ENCODE data around the gene ANKRD29.

ANKRD29 gene

DNA sequence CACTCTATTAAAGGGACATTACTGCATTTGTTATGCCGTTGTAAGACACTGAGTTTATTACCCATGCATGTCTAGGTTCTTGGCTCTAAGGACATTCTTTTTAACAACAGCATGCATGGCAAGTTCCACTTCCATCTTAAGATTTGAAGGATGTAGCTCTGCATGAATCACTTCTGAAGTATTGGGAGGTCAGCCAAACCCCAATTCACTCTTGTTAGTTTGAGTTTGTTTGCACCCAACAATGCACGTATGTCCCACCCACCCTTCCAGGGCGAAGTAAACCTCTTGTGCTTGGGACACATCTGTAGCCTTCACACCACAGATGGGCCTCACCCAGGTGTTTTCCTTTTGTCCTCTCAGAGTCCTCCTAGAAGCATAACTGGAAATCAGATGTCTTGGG lies 21.0 kb upstream of the ANKRD29 start:
- DNase-seq, result no peak

DNA sequence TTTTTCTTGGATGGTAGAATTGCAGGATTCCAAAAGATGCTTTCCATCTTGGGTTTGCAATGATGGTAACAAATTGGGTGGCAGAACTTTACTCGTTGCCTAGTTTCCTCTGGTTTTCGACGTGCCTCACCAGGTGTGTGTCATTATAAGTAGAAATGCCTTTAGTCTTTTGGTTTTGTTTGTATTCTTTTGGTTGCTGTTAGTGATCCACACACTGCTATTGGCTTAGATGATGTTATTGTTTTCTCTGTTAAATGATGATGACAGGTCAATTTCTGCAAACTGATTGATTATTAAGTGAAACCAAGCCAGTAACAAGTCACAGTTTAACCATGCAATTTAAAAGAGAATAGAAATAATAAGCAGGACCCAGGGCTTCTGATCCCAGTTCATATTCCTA lies 20.4 kb upstream of the ANKRD29 start:
- DNase-seq, result no peak

DNA sequence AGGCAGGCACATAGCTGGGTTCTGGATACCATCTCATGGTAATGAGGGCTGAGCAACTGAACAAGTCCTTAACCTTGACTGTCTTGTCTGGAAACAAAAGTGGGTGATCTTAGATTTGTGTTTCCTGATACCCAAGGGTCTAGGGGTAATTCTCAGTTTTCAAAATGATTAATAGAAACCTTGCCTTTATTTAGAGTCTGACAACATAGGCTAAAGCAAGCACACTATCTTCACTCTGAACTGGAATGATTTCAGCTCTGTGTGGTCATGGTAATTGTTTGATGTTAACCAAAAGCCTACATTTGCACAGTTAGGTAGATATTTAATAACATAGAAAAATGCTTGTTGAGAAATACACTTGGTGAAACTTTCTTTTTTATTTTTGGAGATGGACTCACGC lies 19.8 kb upstream of the ANKRD29 start:
- no peak for DNase-seq

DNA sequence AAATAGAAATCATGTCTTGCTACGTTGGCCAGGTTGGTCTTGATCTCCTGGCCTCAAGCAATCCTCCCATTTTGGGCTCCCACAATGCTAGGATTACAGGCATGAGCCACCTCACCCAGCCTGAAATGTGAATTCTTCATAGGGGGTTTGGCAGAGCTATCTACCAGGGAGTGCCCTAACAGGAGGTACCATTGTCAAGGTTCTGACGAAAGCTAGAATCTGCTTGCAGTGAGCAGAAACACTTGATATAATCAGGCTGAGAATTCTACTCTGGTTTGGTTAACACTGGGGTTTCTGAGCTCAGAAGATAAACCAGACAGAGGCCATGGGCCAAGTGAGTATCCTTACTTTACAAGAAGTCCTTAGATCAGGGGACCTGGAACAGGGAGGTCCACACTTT lies 19.3 kb upstream of the ANKRD29 start:
- no peak for DNase-seq

GRCh38 chr18:23675896-23676295 lies 13.2 kb upstream of the ANKRD29 start:
- no peak for DNase-seq

DNA sequence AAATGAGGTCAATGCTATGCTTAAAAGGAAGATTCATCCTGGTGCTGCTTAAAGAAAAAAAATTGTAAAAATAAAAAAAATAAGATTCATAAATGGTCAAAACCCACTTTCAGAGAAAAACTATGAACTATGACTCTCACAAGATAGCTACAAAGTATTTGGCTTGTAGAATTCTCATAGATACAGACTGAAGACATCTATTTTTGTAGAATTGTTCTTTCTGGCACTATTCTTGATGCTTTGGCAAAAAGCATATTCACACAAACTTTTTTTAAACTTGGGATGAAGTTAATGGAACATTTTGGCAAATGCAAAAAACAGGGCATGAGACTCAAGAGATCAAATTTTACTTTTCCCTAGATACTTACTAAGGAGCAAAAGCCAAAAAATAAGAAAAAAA lies 12.5 kb upstream of the ANKRD29 start:
- DNase-seq, result no peak

DNA sequence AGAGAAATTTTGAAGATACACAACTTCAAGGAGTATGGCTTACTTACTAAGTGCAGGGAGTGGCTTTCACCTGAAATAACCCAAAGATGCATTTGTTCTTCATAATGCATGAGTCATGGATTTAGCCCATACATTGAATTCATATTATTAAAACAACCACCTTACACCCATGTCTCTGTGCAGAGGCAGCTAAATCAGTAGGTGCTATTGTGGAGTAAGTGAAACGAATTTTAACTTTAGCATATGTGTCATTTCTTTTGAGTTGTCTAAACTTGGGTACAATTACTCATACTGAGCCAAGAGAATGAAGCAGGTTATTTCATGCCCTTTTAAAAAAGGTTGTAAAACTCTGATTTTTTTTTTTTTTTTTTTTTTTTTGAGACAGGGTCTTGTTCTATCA lies 11.0 kb upstream of the ANKRD29 start:
- DNase-seq, result no peak

GRCh38 chr18:23671564-23671963 lies 8.9 kb upstream of the ANKRD29 start:
- no peak for DNase-seq

- DNase-seq, result no peak
These were observed 7.2 kb upstream of the ANKRD29 start for GRCh38 chr18:23669804-23670405.

DNA sequence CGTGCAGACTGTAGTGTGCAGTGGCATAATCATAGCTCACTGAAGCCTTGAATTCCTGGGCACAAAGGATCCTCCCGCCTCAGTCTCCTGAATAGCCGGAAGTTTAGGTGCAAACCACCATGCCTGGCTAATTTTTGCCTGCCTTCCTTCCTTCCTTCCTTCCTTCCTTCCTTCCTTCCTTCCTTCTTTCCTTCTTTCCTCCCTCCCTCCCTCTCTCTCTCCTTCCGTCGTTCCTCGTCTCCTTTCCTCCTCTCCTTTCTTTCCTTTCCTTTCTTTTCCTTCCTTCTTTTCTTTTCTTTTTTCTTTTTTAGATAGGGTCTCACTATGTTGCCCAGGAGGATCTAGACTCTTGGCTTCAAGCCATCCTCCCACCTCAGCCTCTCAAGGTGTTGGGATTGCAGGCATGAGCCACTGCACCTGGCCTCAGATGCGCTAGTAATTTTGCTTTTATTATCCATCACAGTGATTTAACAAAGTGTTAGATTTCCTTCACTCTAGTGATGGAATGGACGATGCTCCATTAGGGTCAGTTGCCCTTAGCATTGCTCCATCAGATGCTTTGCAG lies 6.6 kb upstream of the ANKRD29 start:
- DNase-seq, result no peak

- DNase-seq, result no peak
These were observed 6.0 kb upstream of the ANKRD29 start for GRCh38 chr18:23668731-23669130.

- DNase-seq, result no peak
These were observed 4.4 kb upstream of the ANKRD29 start for GRCh38 chr18:23667114-23667513.

GRCh38 chr18:23664674-23665073 lies 2.0 kb upstream of the ANKRD29 start:
- DNase-seq, result no peak

DNA sequence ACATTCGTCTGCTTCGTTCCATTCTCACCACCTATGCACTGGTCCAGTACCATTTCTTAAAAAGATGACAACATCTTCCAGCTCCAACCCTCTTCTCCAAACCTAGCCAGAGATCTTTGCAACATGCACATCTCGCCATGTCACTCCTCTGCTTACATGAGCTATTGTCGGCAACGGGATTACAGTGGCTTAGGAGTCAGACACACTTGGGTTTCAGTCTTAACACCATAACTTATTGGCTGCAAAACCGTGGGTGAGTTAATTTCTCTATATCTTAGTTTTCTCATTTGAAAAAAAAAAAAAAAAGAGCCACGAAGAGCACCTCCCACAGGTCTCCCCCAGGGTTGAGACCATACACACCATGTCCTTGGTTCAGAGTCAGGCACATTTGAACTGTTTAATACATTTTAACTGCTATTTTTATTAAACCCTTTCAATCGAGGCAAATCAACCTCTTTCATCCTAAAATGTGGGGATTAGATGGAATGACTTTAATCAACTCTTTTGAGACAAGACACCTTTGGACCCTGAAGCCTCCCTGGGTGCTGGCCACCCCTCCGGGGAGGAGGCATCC lies 889 bp downstream of the ANKRD29 start:
- no peak for DNase-seq

DNA sequence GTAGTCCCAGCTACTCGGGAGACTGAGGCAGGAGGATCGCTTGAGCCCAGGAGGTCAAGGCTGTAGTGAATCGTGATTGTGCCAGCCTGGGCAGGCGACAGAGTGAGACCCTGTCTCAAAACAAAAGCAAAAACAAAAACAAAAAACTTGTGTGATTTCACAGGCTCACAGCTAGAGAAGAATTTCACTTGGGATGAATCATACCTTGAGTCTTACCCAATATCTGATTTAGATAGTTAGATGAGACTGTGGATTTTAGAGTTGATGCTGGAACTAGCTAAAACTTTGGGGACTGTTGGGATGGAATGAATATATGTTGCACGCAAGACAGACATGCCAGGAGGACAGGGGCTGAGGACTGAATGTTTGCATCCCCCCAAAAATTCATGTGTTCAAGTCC lies 4.4 kb downstream of the ANKRD29 start:
- no peak for DNase-seq

GRCh38 chr18:23652232-23652631 lies 10.5 kb downstream of the ANKRD29 start:
- DNase-seq, result no peak

GRCh38 chr18:23650968-23651927 lies 11.5 kb downstream of the ANKRD29 start:
- DNase-seq, result no peak

DNA sequence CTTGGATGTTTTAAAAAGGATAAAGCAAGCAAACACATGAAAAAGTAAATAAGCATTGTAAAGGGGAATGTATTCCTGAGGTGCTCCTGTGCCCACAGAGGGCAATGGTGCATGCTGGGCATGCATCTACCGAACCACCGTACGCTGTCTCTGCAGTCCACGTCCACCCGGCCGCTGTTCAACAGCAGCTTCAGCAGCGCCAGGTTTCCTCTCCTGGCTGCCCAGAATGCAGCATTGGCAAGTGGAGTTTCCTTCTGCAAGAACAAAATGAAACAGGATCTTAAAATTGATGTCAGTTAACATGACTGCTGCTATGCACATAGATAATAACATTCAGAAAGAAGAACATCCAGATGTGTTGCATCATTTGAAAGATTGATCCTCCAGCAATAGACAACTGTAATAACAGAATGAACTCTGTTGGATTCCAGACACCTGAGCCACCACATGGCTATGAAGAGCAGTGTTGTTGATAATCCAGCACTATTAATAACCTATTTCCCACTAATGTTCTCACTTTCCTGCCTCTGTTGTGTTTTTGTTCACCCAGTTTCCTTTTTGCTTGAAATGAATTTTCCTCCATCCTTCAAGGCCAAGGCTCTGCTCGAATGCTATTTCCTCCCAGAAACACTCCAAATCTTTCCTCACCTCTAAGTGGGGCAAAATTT lies 13.6 kb downstream of the ANKRD29 start:
- no peak for DNase-seq

GRCh38 chr18:23648456-23648855 lies 14.3 kb downstream of the ANKRD29 start:
- DNase-seq, result no peak

DNA sequence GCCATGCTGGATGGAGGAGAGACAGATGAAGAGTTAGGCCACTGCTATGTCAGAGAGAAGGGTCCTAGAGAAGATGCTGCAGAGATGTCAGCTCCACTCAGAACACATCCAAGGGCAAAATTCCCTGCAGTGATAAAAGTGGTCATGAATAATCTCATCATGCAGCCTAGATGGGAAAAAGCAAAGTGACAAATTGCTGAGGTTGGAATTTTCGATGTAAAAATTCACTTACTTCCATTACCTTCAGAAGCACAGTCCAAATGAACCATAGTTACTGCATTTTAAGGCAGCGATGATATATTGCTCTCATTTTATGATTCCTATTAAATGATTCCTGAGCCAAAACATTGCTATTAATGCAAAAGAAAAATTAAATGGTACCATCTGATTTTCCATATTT lies 16.4 kb downstream of the ANKRD29 start:
- no peak for DNase-seq

- DNase-seq, result no peak
These were observed 17.0 kb downstream of the ANKRD29 start for GRCh38 chr18:23645568-23646175.

- no peak for DNase-seq
These were observed 18.8 kb downstream of the ANKRD29 start for GRCh38 chr18:23643815-23644490.
